GM12874 (cell line): ENCODE measurements around the gene UBA1.

Experiments used
- CTCF ChIP-seq: IDR thresholded peaks from 2 replicates; pipeline ENCODE4 v1.5.1; 2011; ENCODE audit warnings: low read depth, mild to moderate bottlenecking, control low read depth, low read length, moderate library complexity; ENCODE audit not compliant: insufficient read depth

Gene UBA1

GRCh38 chrX:47171996-47172395 is 21.6 kb upstream of the UBA1 start:
- no peak for TF ChIP-seq CTCF

GRCh38 chrX:47172549-47172948 is 21.1 kb upstream of the UBA1 start:
- TF ChIP-seq CTCF: no peak

GRCh38 chrX:47172971-47173792 is 20.4 kb upstream of the UBA1 start:
- TF ChIP-seq CTCF: no peak

GRCh38 chrX:47174376-47174775 is 19.3 kb upstream of the UBA1 start:
- no peak for TF ChIP-seq CTCF

- TF ChIP-seq CTCF: no peak
Observed at GRCh38 chrX:47174846-47175587, 18.6 kb upstream of the UBA1 start.

GRCh38 chrX:47175588-47175980 is 18.0 kb upstream of the UBA1 start:
- no peak for TF ChIP-seq CTCF

- TF ChIP-seq CTCF: no peak
Observed at GRCh38 chrX:47176101-47176740, 17.4 kb upstream of the UBA1 start.
